ENCODE measurements around the gene ZNF366. TPM values are rescaled to one million over a fixed set of nuclear protein-coding genes. Genes with fewer than 3 reads are reported as not detected.

ZNF366 gene
- total RNA-seq, 2 donors from 2014 or later: not detected

GRCh38 chr5:72512593-72512860 lies 5.3 kb upstream of the ZNF366 start:
- H3K27me3 ChIP-seq (ENCODE audit: control insufficient read depth, insufficient read depth, low read length, poor library complexity, severe bottlenecking): no peaks in the 10 kb centered on the region
- H3K27ac Mint-ChIP-seq: no peak overlapping the region
- peaks cover 11% of the 10 kb centered on the region for H3K4me1 Mint-ChIP-seq
- H3K36me3 Mint-ChIP-seq (ENCODE audit: low read depth): no peaks in the 10 kb centered on the region
- H3K4me3 Mint-ChIP-seq: no peak overlapping the region
- H3K4me1 ChIP-seq (ENCODE audit: control insufficient read depth, insufficient read depth, low read length): no peaks in the 10 kb centered on the region
- no peak overlapping the region for H3K4me3 ChIP-seq (ENCODE audit: low read length)
- H3K9me3 ChIP-seq (ENCODE audit: control insufficient read depth, low read length): no peaks in the 10 kb centered on the region
- DNase-seq: no peak
- H3K27ac ChIP-seq (ENCODE audit: low read depth, low read length): no peak overlapping the region
- H3K9ac ChIP-seq (ENCODE audit: extremely low read depth, low read length, poor library complexity, severe bottlenecking): no peak overlapping the region
- H3K9me3 Mint-ChIP-seq: no peaks in the 10 kb centered on the region
- TF ChIP-seq, protein P1, sequence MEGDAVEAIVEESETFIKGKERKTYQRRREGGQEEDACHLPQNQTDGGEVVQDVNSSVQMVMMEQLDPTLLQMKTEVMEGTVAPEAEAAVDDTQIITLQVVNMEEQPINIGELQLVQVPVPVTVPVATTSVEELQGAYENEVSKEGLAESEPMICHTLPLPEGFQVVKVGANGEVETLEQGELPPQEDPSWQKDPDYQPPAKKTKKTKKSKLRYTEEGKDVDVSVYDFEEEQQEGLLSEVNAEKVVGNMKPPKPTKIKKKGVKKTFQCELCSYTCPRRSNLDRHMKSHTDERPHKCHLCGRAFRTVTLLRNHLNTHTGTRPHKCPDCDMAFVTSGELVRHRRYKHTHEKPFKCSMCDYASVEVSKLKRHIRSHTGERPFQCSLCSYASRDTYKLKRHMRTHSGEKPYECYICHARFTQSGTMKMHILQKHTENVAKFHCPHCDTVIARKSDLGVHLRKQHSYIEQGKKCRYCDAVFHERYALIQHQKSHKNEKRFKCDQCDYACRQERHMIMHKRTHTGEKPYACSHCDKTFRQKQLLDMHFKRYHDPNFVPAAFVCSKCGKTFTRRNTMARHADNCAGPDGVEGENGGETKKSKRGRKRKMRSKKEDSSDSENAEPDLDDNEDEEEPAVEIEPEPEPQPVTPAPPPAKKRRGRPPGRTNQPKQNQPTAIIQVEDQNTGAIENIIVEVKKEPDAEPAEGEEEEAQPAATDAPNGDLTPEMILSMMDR (conservative IDR thresholded peaks at IDR 0.05): no peak
- H3K27me3 Mint-ChIP-seq (ENCODE audit: insufficient read depth): peaks cover 2% of the 10 kb centered on the region
- H3K36me3 ChIP-seq (ENCODE audit: control insufficient read depth, insufficient read depth, low read length): no peaks in the 10 kb centered on the region

DNA sequence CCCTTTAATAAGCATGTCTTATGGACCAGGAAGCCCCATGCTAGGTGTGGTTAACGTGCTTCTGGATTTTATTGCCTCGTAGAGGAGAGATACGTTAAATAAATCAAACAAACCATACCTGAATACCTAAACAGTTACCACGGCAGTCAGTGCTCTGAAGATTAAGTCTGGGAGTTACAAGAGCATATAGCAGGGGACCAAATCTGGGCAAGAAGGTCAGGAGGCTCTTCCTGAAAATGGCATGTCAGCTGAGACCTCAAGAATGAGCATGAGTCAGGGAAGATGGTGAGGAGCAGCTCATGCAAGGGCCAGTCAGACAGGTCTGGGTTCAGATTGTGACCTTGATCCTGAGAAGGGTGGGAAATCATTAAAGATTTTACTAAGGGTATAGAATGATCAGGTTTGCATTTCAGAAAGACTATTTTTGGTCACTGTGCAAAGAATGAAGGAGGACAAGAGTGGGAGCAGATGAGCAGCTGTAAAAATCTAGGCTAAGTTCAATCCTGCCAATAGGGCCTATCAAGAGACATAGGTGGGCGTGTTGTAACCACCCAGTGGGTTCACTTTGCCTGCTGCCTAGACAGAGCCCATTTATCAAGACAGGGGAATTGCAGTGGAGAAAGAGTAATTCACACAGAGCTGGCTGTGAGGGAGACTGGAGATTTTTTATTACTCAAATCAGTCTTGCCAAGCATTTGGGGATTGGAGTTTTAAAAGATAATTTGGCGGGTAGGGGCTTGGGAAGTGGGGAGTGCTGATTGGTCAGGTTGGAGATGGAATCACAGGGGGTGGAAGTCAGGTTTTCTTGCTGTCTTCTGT lies 4.8 kb upstream of the ZNF366 start:
- no peak overlapping the region for H3K9ac ChIP-seq (ENCODE audit: extremely low read depth, low read length, poor library complexity, severe bottlenecking)

GRCh38 chr5:72511366-72511765 lies 4.2 kb upstream of the ZNF366 start:
- H3K9me3 ChIP-seq (ENCODE audit: control insufficient read depth, low read length): no peaks in the 10 kb centered on the region
- H3K27me3 ChIP-seq (ENCODE audit: control insufficient read depth, insufficient read depth, low read length, poor library complexity, severe bottlenecking): no peaks in the 10 kb centered on the region
- Mint-ChIP-seq H3K4me3 (no peak overlapping the region), H3K27ac (no peak overlapping the region), H3K36me3 (ENCODE audit: low read depth) (no peaks in the 10 kb centered on the region), H3K4me1 (peaks cover 11% of the 10 kb centered on the region), H3K27me3 (ENCODE audit: insufficient read depth) (peaks cover 2% of the 10 kb centered on the region), H3K9me3 (no peaks in the 10 kb centered on the region)
- DNase-seq: no peak
- H3K36me3 ChIP-seq (ENCODE audit: control insufficient read depth, insufficient read depth, low read length): no peaks in the 10 kb centered on the region
- H3K4me1 ChIP-seq (ENCODE audit: control insufficient read depth, insufficient read depth, low read length): no peaks in the 10 kb centered on the region
- 92 to 100% methylated on average over 1 to 3 of the region's 3 CpGs for WGBS, 2 experiments (ENCODE audit: insufficient coverage in 1 of 2, insufficient read length in 1 of 2)
- H3K27ac ChIP-seq (ENCODE audit: low read depth, low read length): no peak overlapping the region
- TF ChIP-seq, protein P1 (conservative IDR thresholded peaks at IDR 0.05): no peak
- no peak overlapping the region for H3K4me3 ChIP-seq (ENCODE audit: low read length)
- no peak overlapping the region for H3K9ac ChIP-seq (ENCODE audit: extremely low read depth, low read length, poor library complexity, severe bottlenecking)

More for the DNA sequence above, 4.8 kb upstream of the ZNF366 start:
- Histone ChIP-seq H3K4me1 (ENCODE audit: control insufficient read depth, insufficient read depth, low read length) (no peaks in the 10 kb centered on the region), H3K27me3 (ENCODE audit: control insufficient read depth, insufficient read depth, low read length, poor library complexity, severe bottlenecking) (no peaks in the 10 kb centered on the region), H3K36me3 (ENCODE audit: control insufficient read depth, insufficient read depth, low read length) (no peaks in the 10 kb centered on the region), H3K27ac (ENCODE audit: low read depth, low read length) (no peak overlapping the region), H3K4me3 (ENCODE audit: low read length) (no peak overlapping the region), H3K9me3 (ENCODE audit: control insufficient read depth, low read length) (no peaks in the 10 kb centered on the region)
- H3K4me1 Mint-ChIP-seq: peaks cover 11% of the 10 kb centered on the region
- TF ChIP-seq, protein P1 (conservative IDR thresholded peaks at IDR 0.05): no peak
- no peak overlapping the region for H3K27ac Mint-ChIP-seq
- H3K36me3 Mint-ChIP-seq (ENCODE audit: low read depth): no peaks in the 10 kb centered on the region
- no peak overlapping the region for H3K4me3 Mint-ChIP-seq
- H3K9me3 Mint-ChIP-seq: no peaks in the 10 kb centered on the region
- no peak for DNase-seq
- peaks cover 2% of the 10 kb centered on the region for H3K27me3 Mint-ChIP-seq (ENCODE audit: insufficient read depth)
- 93% methylated on average over 6 of the region's 6 CpGs; no CpG with 5 or more reads in 1 of the 2 experiments for WGBS, 2 experiments (ENCODE audit: insufficient coverage in 1 of 2, insufficient read length in 1 of 2)

All from endodermal cell (in vitro differentiated cells).